GM23338 (cell line): ENCODE results near the gene SOSTDC1.

Experiments used
- EZH2 ChIP-seq: fragments of 200-600 bp; sonication (generic); IDR thresholded peaks from one replicate; pipeline ENCODE4 v1.8.0; 2017; ENCODE audit warnings: antibody characterized with exemption, mild to moderate bottlenecking, low read depth; ENCODE audit not compliant: unreplicated experiment
- POLR2AphosphoS5 ChIP-seq: IDR thresholded peaks from 2 replicates; pipeline ENCODE4 v1.6.1; 2016; ENCODE audit warnings: antibody characterized with exemption, low read depth
- TF ChIP-seq, protein P1 (sequence below), 2 experiments: fragments of 200-600 bp in 1 of 2; sonication (generic) in 1 of 2; conservative IDR thresholded peaks; 2 replicates each; pipeline versions ENCODE4 v1.5.1 to v1.6.1; 2016 to 2017; ENCODE audit warnings: antibody characterized with exemption in 2 of 2, low read depth in 2 of 2, mild to moderate bottlenecking in 2 of 2, moderate library complexity in 1 of 2

DNA sequence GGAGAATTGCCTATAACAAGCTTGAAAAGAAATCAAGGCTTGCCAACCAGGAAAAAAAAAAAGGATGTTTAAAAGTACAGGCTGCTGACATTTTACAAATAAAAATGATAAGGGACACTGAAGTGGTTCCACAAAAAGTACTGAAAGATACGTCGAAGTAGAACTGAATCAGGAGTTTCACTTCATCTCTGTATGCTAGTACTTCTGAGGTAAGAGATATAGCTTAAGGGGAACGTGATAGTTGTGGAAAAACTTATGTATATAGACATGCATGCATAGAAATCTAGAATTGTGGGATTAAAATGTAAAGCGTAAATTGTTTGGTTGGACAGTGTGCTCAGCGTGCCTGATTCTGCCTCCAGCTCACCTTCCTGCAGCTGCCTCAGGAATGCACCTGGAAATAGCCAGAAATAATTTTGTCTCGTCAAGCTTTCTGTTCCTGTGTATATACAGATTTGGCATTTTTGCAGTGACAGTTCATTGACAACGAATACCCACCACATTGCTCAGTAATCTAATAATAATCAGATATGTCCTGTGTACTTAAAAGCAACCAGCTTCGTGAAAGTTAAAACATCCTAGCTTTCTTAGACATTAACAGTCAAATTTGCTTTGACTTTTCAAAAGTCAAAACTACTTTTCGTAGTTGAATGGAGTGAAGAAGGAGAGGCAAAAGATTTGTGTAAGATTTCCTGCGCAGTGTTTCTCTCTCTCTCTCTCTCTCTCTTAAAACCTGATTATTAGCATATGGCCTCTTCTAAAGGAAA, 1.4 kb downstream of the SOSTDC1 start:
- TF ChIP-seq POLR2AphosphoS5 (no peak), EZH2 (no peak)
- TF ChIP-seq, protein P1, sequence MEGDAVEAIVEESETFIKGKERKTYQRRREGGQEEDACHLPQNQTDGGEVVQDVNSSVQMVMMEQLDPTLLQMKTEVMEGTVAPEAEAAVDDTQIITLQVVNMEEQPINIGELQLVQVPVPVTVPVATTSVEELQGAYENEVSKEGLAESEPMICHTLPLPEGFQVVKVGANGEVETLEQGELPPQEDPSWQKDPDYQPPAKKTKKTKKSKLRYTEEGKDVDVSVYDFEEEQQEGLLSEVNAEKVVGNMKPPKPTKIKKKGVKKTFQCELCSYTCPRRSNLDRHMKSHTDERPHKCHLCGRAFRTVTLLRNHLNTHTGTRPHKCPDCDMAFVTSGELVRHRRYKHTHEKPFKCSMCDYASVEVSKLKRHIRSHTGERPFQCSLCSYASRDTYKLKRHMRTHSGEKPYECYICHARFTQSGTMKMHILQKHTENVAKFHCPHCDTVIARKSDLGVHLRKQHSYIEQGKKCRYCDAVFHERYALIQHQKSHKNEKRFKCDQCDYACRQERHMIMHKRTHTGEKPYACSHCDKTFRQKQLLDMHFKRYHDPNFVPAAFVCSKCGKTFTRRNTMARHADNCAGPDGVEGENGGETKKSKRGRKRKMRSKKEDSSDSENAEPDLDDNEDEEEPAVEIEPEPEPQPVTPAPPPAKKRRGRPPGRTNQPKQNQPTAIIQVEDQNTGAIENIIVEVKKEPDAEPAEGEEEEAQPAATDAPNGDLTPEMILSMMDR (conservative IDR thresholded peaks at IDR 0.05; ENCODE audit: low read depth in 2 of 2) = no peak
